HepG2 (cell line): ENCODE data around the gene FMNL1. TPM values are rescaled to one million over a fixed set of nuclear protein-coding genes. Genes with fewer than 3 reads are reported as not detected.

Experiments
- ATAD3A ChIP-seq: sonication (generic); formaldehyde crosslinking; IDR thresholded peaks from 2 replicates; pipeline ENCODE4 v1.4.0; 2020; ENCODE audit warnings: missing genetic modification reagents
- CSRNP2 ChIP-seq: sonication (generic); formaldehyde crosslinking; conservative IDR thresholded peaks from 2 replicates; pipeline ENCODE4 v1.8.0; 2022; ENCODE audit warnings: low read depth, missing genetic modification reagents
- GTF3A ChIP-seq: sonication (generic); formaldehyde crosslinking; conservative IDR thresholded peaks from 2 replicates; pipeline ENCODE4 v1.4.0; 2020; ENCODE audit warnings: mild to moderate bottlenecking, missing genetic modification reagents
- HMGXB3 ChIP-seq: sonication (generic); formaldehyde crosslinking; IDR thresholded peaks from 2 replicates; pipeline ENCODE4 v1.4.0; 2020; ENCODE audit warnings: missing genetic modification reagents, borderline replicate concordance
- KDM4B ChIP-seq: sonication (generic); formaldehyde crosslinking; IDR thresholded peaks from 2 replicates; pipeline ENCODE4 v1.4.0; 2020; ENCODE audit warnings: missing genetic modification reagents
- KDM5B ChIP-seq: sonication (generic); formaldehyde crosslinking; IDR thresholded peaks from 2 replicates; pipeline ENCODE4 v1.4.0; 2020; ENCODE audit warnings: missing genetic modification reagents, mild to moderate bottlenecking, borderline replicate concordance
- KLF11 ChIP-seq: IDR thresholded peaks from 2 replicates; pipeline ENCODE4 v1.6.1; 2016; ENCODE audit warnings: missing compliant biosample characterization
- KLF16 ChIP-seq, 2 experiments: sonication (generic) in 1 of 2; formaldehyde crosslinking in 1 of 2; IDR thresholded peaks; 2 replicates each; pipeline versions ENCODE4 v1.6.1 to v1.8.0; 2016 to 2023; ENCODE audit warnings: missing genetic modification reagents in 2 of 2, missing compliant biosample characterization in 1 of 2
- MXD1 ChIP-seq: sonication (generic); formaldehyde crosslinking; IDR thresholded peaks from 2 replicates; pipeline ENCODE4 v1.4.0; 2020; ENCODE audit warnings: mild to moderate bottlenecking, missing genetic modification reagents
- NFE2L2 ChIP-seq: fragments of 150-350 bp; IDR thresholded peaks from 2 replicates; pipeline ENCODE4 v1.6.1; 2014; ENCODE audit warnings: low read length
- NFKB2 ChIP-seq: sonication (generic); formaldehyde crosslinking; IDR thresholded peaks from 2 replicates; pipeline ENCODE4 v1.4.0; 2020; ENCODE audit warnings: missing genetic modification reagents, borderline replicate concordance
- PAWR ChIP-seq: sonication (generic); formaldehyde crosslinking; IDR thresholded peaks from 2 replicates; pipeline ENCODE4 v1.4.0; 2020; ENCODE audit warnings: missing genetic modification reagents, mild to moderate bottlenecking, borderline replicate concordance
- ZNF576 ChIP-seq: sonication (generic); formaldehyde crosslinking; IDR thresholded peaks from 2 replicates; pipeline ENCODE4 v1.4.0; 2020; ENCODE audit warnings: mild to moderate bottlenecking, missing genetic modification reagents
- ZNF776 ChIP-seq: sonication (generic); formaldehyde crosslinking; IDR thresholded peaks from 2 replicates; pipeline ENCODE4 v1.4.0; 2020; ENCODE audit warnings: mild to moderate bottlenecking, missing genetic modification reagents
- ZNF839 ChIP-seq: sonication (generic); formaldehyde crosslinking; IDR thresholded peaks from 2 replicates; pipeline ENCODE4 v1.4.0; 2020; ENCODE audit warnings: missing genetic modification reagents, mild to moderate bottlenecking, borderline replicate concordance
- polyA plus RNA-seq, 8 experiments: library from polyadenylated mRNA; depleted of rRNA in 3 of 8; stranded (reverse) in 7 of 8; unstranded in 1 of 8; fragments of >200 nt; fragmentation: Illumina TruSeq in 4 of 8; extraction: Trizol in 4 of 8; gene quantifications; 2 replicates each; pipeline versions ENCODE4 v1.2.1 to v1.2.3, GENCODE V29; 2011 to 2016; ENCODE audit warnings: low read depth in 4 of 8, missing spikeins in 1 of 8, mixed read lengths in 1 of 8; ENCODE audit not compliant: insufficient read depth in 1 of 8
- total RNA-seq, 5 experiments: library from RNA; depleted of rRNA; stranded (reverse); fragments of >200 nt; fragmentation: Illumina TruSeq; extraction: Trizol; gene quantifications; 2 replicates each; pipeline ENCODE4 v1.2.3, GENCODE V29; 2016; ENCODE audit warnings: low read depth in 1 of 5
- TF ChIP-seq, protein P1 (sequence below): sonication (generic); formaldehyde crosslinking; IDR thresholded peaks from 2 replicates; pipeline ENCODE4 v1.4.0; 2020; ENCODE audit warnings: missing genetic modification reagents

Gene FMNL1
- total and polyA plus RNA-seq, 2 of the 13 experiments (the other 11 are each of a cell fraction or from before 2014, with no cell fraction given) = 0.53 to 0.70 TPM

GRCh38 chr17:45247429-45248131 is 25.9 kb downstream of the FMNL1 start (continued):
- peak in 1 of 2 experiments; percentile 47; a peak in 1 of 4 replicates for TF ChIP-seq KLF16 (CRISPR knock-in tag; IDR thresholded peaks at IDR 0.05)
- TF ChIP-seq ATAD3A = no peak
- no peak for TF ChIP-seq ZNF776
- no peak for TF ChIP-seq ZNF839 (CRISPR knock-in tag)
- TF ChIP-seq KLF11 (CRISPR knock-in tag) = no peak
- TF ChIP-seq ZNF576 (CRISPR knock-in tag) = no peak
- TF ChIP-seq CSRNP2 = no peak
- no peak for TF ChIP-seq KDM4B (CRISPR knock-in tag)
- TF ChIP-seq, protein P1, sequence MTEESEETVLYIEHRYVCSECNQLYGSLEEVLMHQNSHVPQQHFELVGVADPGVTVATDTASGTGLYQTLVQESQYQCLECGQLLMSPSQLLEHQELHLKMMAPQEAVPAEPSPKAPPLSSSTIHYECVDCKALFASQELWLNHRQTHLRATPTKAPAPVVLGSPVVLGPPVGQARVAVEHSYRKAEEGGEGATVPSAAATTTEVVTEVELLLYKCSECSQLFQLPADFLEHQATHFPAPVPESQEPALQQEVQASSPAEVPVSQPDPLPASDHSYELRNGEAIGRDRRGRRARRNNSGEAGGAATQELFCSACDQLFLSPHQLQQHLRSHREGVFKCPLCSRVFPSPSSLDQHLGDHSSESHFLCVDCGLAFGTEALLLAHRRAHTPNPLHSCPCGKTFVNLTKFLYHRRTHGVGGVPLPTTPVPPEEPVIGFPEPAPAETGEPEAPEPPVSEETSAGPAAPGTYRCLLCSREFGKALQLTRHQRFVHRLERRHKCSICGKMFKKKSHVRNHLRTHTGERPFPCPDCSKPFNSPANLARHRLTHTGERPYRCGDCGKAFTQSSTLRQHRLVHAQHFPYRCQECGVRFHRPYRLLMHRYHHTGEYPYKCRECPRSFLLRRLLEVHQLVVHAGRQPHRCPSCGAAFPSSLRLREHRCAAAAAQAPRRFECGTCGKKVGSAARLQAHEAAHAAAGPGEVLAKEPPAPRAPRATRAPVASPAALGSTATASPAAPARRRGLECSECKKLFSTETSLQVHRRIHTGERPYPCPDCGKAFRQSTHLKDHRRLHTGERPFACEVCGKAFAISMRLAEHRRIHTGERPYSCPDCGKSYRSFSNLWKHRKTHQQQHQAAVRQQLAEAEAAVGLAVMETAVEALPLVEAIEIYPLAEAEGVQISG (CRISPR knock-in tag) = no peak; the same call in 1 of the 2 replicates
- TF ChIP-seq MXD1 (CRISPR knock-in tag) = peak; percentile 31
- TF ChIP-seq HMGXB3 = no peak; the same call in 1 of the 2 replicates
- TF ChIP-seq NFKB2 (CRISPR knock-in tag) = peak; percentile 71; the same call in 1 of the 2 replicates
- no peak for TF ChIP-seq NFE2L2
- peak; percentile 39 for TF ChIP-seq KDM5B (CRISPR knock-in tag)
- TF ChIP-seq PAWR (CRISPR knock-in tag) = no peak
- TF ChIP-seq GTF3A (CRISPR knock-in tag) = no peak
